Stimulated activated CD8-positive, alpha-beta memory T cell treated with anti-CD3 and anti-CD28 coated beads, Interleukin-12 subunit alpha, Interleukin-12 subunit beta, amount 100 ng/mL, for 1 hour (primary cell): ENCODE results near the gene PAK3.

Experiments used
- DNase-seq: peaks from one replicate; pipeline ENCODE4 v3.0.0-alpha.2; 2020; ENCODE audit warnings: low read depth

PAK3 gene

GRCh38 chrX:111262086-111262485, 166.1 kb downstream of the PAK3 start:
- no peak for DNase-seq

GRCh38 chrX:111264385-111264784, 168.4 kb downstream of the PAK3 start:
- no peak for DNase-seq

GRCh38 chrX:111265486-111265885, 169.5 kb downstream of the PAK3 start:
- no peak for DNase-seq

- DNase-seq = no peak
Observed at GRCh38 chrX:111268506-111268905, 172.5 kb downstream of the PAK3 start.

- no peak for DNase-seq
Observed at GRCh38 chrX:111270339-111270738, 174.3 kb downstream of the PAK3 start, which contains the start of gene CAPN6. Gene CAPN6 (minus strand): TSS chrX:111270483. CDS start chrX:111263936, 6,547 bp downstream.
